Right lobe of liver (tissue), 4 donors: ENCODE measurements around the gene DECR2.

Experiments
- POLR2A ChIP-seq: fragments of 450-650 bp; IDR thresholded peaks from one replicate; pipeline ENCODE4 v1.6.1; 2017; ENCODE audit warnings: antibody characterized with exemption, mild to moderate bottlenecking
- TF ChIP-seq, protein P1 (sequence below), 4 donors: fragments of 200-600 bp in 3 of 4; fragments of 450-650 bp in 1 of 4; IDR thresholded peaks; one replicate each; pipeline versions ENCODE4 v1.5.1 to v1.8.0; 2016 to 2022; ENCODE audit warnings: antibody characterized with exemption in 4 of 4, mild to moderate bottlenecking in 2 of 4
- donor health status: DM: no; HTN: no; CAD: no.
- donor health status: DM: no; HTN: no; CAD: no.
- donor health status: DM: no; HTN: yes; CAD: no.

DNA sequence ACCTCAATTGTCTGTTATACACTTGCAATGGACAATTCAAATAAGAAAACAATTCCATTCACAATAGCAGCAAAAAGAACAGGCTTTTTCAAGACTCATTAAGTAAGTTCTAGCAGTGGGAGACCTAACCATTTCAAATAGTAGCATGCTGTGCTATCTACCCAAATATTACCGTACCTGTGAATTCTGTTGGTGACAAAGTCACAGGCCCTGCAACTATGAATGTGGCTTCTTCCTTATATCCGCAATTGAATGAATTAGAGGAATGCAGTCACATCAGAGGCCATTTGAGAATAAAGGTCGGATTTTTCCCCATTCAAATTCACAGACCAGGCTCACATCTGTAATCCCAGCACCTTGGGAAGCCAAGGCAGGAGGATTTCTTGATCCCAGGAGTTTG lies 5.5 kb upstream of the DECR2 start:
- TF ChIP-seq, protein P1, sequence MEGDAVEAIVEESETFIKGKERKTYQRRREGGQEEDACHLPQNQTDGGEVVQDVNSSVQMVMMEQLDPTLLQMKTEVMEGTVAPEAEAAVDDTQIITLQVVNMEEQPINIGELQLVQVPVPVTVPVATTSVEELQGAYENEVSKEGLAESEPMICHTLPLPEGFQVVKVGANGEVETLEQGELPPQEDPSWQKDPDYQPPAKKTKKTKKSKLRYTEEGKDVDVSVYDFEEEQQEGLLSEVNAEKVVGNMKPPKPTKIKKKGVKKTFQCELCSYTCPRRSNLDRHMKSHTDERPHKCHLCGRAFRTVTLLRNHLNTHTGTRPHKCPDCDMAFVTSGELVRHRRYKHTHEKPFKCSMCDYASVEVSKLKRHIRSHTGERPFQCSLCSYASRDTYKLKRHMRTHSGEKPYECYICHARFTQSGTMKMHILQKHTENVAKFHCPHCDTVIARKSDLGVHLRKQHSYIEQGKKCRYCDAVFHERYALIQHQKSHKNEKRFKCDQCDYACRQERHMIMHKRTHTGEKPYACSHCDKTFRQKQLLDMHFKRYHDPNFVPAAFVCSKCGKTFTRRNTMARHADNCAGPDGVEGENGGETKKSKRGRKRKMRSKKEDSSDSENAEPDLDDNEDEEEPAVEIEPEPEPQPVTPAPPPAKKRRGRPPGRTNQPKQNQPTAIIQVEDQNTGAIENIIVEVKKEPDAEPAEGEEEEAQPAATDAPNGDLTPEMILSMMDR (IDR thresholded peaks at IDR 0.05) = no peak
- no peak for TF ChIP-seq POLR2A
